WERI-Rb-1 (cell line): ENCODE results near the gene ZSWIM3.
A peak's percentile ranks its signal among the peaks of the same experiment; 100 is the strongest.

Source experiments
- DNase-seq: peaks from one replicate; pipeline ENCODE4 v3.0.0-alpha.2; 2020
- H3K27ac ChIP-seq: fragments of 250-450 bp; sonication (Bioruptor Pico); 2 replicates; pipeline ENCODE4 v1.5.1; 2020; ENCODE audit warnings: mild to moderate bottlenecking, moderate library complexity
- H3K27me3 ChIP-seq: fragments of 250-450 bp; sonication (Bioruptor Pico); 2 replicates; pipeline ENCODE4 v1.5.1; 2021; ENCODE audit warnings: mild to moderate bottlenecking, low read depth, moderate library complexity; ENCODE audit not compliant: insufficient read depth, severe bottlenecking
- H3K36me3 ChIP-seq: fragments of 250-450 bp; sonication (Bioruptor Pico); 2 replicates; pipeline ENCODE4 v1.5.1; 2020; ENCODE audit warnings: mild to moderate bottlenecking, moderate library complexity
- H3K4me3 ChIP-seq: 2 replicates; pipeline ENCODE4 v1.5.1; 2011; ENCODE audit warnings: low read depth, mild to moderate bottlenecking, control low read depth, low read length
- H3K9me3 ChIP-seq: fragments of 250-450 bp; sonication (Bioruptor Pico); 2 replicates; pipeline ENCODE4 v1.5.1; 2021; ENCODE audit warnings: mild to moderate bottlenecking, moderate library complexity; ENCODE audit not compliant: severe bottlenecking
- TF ChIP-seq, protein P1 (sequence below): IDR thresholded peaks from 2 replicates; pipeline ENCODE4 v1.5.1; 2011; ENCODE audit warnings: low read depth, mild to moderate bottlenecking, control low read depth, inconsistent platforms, low read length

The ZSWIM3 gene

DNA sequence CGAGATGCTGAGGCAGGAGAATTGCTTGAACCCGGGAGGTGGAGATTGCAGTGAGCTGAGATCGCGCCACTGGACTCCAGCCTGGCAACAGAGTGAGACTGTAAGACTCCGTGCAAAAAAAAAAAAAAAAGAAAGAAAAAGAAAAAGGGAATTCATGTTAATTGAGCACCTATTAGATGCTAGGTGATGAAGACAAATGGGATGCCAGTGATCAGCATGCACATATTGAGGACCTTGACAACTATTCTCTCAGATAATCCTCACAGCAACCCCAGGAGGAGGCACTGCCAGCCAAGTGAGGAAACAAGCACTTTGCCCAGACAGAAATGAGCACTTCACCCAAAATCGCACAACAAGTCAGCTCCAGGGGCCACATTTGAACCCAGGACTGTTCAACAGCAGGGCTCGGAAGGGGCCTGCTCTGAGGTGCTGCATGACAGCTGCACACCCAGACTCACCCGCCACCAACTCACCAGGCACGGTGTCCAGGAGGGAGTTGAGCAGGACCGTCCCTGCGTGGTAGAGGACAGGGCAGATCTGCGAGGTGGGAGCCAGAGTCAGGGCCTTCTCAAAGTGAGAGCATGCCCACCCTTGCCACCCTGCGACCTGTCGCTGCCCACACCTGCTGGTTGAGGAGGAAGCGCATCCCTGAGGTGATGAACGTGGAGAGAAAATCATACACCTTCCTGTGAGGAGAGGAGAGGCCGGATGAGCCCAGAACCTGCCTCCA, 50.0 kb downstream of the ZSWIM3 start:
- H3K27ac ChIP-seq = no peak overlapping the region
- TF ChIP-seq, protein P1, sequence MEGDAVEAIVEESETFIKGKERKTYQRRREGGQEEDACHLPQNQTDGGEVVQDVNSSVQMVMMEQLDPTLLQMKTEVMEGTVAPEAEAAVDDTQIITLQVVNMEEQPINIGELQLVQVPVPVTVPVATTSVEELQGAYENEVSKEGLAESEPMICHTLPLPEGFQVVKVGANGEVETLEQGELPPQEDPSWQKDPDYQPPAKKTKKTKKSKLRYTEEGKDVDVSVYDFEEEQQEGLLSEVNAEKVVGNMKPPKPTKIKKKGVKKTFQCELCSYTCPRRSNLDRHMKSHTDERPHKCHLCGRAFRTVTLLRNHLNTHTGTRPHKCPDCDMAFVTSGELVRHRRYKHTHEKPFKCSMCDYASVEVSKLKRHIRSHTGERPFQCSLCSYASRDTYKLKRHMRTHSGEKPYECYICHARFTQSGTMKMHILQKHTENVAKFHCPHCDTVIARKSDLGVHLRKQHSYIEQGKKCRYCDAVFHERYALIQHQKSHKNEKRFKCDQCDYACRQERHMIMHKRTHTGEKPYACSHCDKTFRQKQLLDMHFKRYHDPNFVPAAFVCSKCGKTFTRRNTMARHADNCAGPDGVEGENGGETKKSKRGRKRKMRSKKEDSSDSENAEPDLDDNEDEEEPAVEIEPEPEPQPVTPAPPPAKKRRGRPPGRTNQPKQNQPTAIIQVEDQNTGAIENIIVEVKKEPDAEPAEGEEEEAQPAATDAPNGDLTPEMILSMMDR = no peak
- no peak overlapping the region for H3K4me3 ChIP-seq
- no peak for DNase-seq
- H3K9me3 ChIP-seq = no peaks in the 10 kb centered on the region
- no peaks in the 10 kb centered on the region for H3K27me3 ChIP-seq
- H3K36me3 ChIP-seq = no peaks in the 10 kb centered on the region; the same call in 1 of the 2 replicates

GRCh38 chr20:45908084-45908483, 50.7 kb downstream of the ZSWIM3 start:
- Histone ChIP-seq H3K36me3 (no peaks in the 10 kb centered on the region; the same call in 1 of the 2 replicates), H3K4me3 (no peak overlapping the region), H3K27ac (no peak overlapping the region), H3K9me3 (no peaks in the 10 kb centered on the region), H3K27me3 (no peaks in the 10 kb centered on the region)
- TF ChIP-seq, protein P1 = no peak
- DNase-seq = no peak

GRCh38 chr20:45909336-45909808, 52.0 kb downstream of the ZSWIM3 start:
- Histone ChIP-seq H3K9me3 (no peaks in the 10 kb centered on the region), H3K27me3 (no peaks in the 10 kb centered on the region), H3K36me3 (no peaks in the 10 kb centered on the region; the same call in 1 of the 2 replicates), H3K4me3 (no peak overlapping the region), H3K27ac (no peak overlapping the region)
- DNase-seq = no peak
- TF ChIP-seq, protein P1 = no peak

DNA sequence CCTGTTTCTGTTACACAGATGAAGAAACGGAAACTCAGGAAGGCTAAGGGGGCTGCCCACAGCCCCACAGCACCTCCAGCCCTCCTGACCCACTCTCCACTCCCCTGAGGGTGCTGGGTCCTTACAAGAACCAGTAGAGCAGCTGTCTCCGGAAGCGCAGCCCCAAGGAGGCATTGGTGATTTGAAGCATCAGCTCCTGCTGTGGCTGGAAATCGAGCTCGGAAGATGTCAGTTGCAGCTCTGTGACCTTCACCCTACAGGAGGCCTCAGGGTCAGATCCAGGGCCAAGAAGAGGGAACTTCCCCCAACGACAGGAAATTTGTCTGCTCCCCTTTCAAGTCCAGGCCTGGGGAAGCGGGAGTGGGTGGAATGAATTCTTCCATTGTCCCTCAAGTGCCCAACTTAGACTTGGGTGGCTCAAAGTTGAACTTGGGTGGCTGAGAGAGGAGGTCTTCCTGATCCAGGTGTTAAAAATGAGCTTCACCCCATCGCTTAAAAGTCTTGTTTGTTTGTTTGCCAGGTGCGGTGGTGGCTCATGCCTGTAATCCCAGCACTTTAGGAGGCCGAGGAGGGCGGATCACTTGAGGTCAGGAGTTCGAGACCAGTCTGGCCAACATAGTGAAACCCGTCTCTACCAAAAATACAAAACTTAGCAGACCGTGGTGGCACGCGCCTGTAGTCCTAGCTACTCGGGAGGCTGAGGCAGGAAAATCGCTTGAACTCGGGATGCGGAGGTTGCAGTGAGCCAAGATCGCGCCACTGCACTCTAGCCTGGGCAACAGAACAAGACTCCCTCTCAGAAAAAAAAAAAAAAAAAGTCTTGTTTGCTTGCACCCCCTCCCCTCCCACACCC, 52.6 kb downstream of the ZSWIM3 start:
- Histone ChIP-seq H3K27me3 (no peaks in the 10 kb centered on the region), H3K27ac (no peak overlapping the region), H3K36me3 (no peaks in the 10 kb centered on the region; the same call in 1 of the 2 replicates), H3K4me3 (no peak overlapping the region), H3K9me3 (no peaks in the 10 kb centered on the region)
- DNase-seq = no peak
- TF ChIP-seq, protein P1 = no peak

DNA sequence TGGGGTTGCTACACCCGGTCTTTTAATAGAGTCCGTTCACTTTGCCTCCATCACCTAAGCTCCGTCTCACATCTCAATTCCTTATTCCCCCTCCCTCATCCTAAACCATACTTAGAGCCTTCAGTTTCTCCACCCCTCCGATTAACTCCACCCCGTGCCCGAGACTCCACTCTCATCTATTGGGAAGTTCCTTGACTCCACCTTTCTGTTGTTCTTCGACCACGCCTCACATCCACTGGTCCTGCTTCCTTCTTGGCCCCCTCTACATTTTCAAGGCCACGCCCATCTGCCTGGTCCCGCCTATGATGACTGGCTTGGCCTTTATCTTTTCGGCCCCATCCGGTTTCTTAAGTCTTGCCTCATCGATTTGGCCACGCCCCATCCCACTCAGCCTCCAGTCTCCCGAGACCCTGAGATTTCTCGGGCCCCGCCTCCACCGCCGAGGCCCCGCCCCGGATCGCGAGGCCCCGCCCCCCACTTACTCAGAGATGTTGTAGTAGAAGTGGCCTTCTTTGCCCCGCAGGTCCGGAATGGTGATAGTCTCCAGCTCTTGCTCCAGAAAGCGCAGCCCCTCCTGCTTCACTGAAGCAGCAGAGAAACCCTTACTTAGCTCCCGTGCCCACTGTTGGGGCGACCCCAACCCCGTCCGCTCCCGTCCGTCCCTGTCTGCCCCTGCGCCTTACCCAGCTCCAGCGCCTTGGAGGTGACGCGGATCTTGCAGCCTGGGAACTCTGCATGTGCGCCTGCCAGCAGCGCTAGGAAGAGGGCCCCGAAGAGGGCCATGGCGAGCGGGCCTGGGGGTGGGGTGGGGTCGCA, 53.5 kb downstream of the ZSWIM3 start:
- Histone ChIP-seq H3K27ac (no peak overlapping the region), H3K9me3 (no peaks in the 10 kb centered on the region), H3K4me3 (no peak overlapping the region), H3K36me3 (no peaks in the 10 kb centered on the region; the same call in 1 of the 2 replicates), H3K27me3 (no peaks in the 10 kb centered on the region)
- TF ChIP-seq, protein P1 = no peak
- peak; percentile 35 for DNase-seq
